Endodermal cell (in vitro differentiated cells): ENCODE results near the gene ZBP1. TPM values are rescaled to one million over a fixed set of nuclear protein-coding genes. Genes with fewer than 3 reads are reported as not detected.
A peak's percentile ranks its signal among the peaks of the same experiment; 100 is the strongest.

Source experiments
- DNase-seq: peaks from one replicate; pipeline ENCODE4 v3.0.0-alpha.2; 2017
- H3K27ac ChIP-seq: 2 replicates; pipeline ENCODE4 v1.5.1; 2013; ENCODE audit warnings: mild to moderate bottlenecking, low read depth, low read length, moderate library complexity
- H3K27me3 ChIP-seq: 2 replicates; pipeline ENCODE4 v1.6.1; 2013; ENCODE audit warnings: mild to moderate bottlenecking, low read length, moderate library complexity; ENCODE audit not compliant: insufficient read depth, control insufficient read depth, poor library complexity, severe bottlenecking
- H3K36me3 ChIP-seq: 2 replicates; pipeline ENCODE4 v1.7.0; 2013; ENCODE audit warnings: mild to moderate bottlenecking, low read length, moderate library complexity; ENCODE audit not compliant: control insufficient read depth, insufficient read depth
- H3K4me1 ChIP-seq: one replicate; pipeline ENCODE4 v1.7.0; 2013; ENCODE audit warnings: low read length; ENCODE audit not compliant: control insufficient read depth, insufficient read depth
- H3K4me3 ChIP-seq: 2 replicates; pipeline ENCODE4 v1.5.1; 2013; ENCODE audit warnings: mild to moderate bottlenecking, low read length, moderate library complexity
- H3K9ac ChIP-seq: 2 replicates; pipeline ENCODE4 v1.6.1; 2013; ENCODE audit warnings: mild to moderate bottlenecking, low read length, moderate library complexity; ENCODE audit not compliant: poor library complexity, severe bottlenecking; ENCODE audit errors: extremely low read depth
- H3K9me3 ChIP-seq: 2 replicates; pipeline ENCODE4 v1.6.1; 2013; ENCODE audit warnings: mild to moderate bottlenecking, low read length, moderate library complexity; ENCODE audit not compliant: control insufficient read depth
- H3K27ac Mint-ChIP-seq: 2 replicates; pipeline ENCODE4 v1.8.0; 2020; ENCODE audit warnings: mixed read lengths
- H3K27me3 Mint-ChIP-seq: 2 replicates; pipeline ENCODE4 v1.8.0; 2021; ENCODE audit warnings: mild to moderate bottlenecking, mixed read lengths; ENCODE audit not compliant: insufficient read depth
- H3K36me3 Mint-ChIP-seq: 2 replicates; pipeline ENCODE4 v1.8.0; 2020; ENCODE audit warnings: low read depth, mixed read lengths
- H3K4me1 Mint-ChIP-seq: 2 replicates; pipeline ENCODE4 v1.8.0; 2020; ENCODE audit warnings: mixed read lengths
- H3K4me3 Mint-ChIP-seq: 2 replicates; pipeline ENCODE4 v1.8.0; 2020; ENCODE audit warnings: mild to moderate bottlenecking, moderate library complexity, mixed read lengths
- H3K9me3 Mint-ChIP-seq: 2 replicates; pipeline ENCODE4 v1.8.0; 2020; ENCODE audit warnings: mild to moderate bottlenecking, mixed read lengths
- WGBS, 2 experiments: methylation state at CpG; one replicate each; pipeline versions ENCODE4 v1.1.5 to v1.1.7; 2013; ENCODE audit warnings: missing lambda C conversion rate in 2 of 2, mixed read lengths in 1 of 2; ENCODE audit not compliant: insufficient coverage in 1 of 2, insufficient read length in 1 of 2; 5-methylcytosine and 5-hydroxymethylcytosine counted together
- total RNA-seq, 2 donors: library from RNA; stranded (reverse); fragmentation: NEBNext Ultra II Directional in 1 of 2; extraction: Animal tissue kit (Norgen Biotek cat#: 25700) in 1 of 2; gene quantifications; 2 replicates in 1 of 2; 3 replicates in 1 of 2; pipeline ENCODE4 v1.2.1, GENCODE V29; 2021
- TF ChIP-seq, protein P1 (sequence below): fragments of 200-600 bp; sonication (generic); conservative IDR thresholded peaks from 2 replicates; pipeline ENCODE4 v1.5.0; 2021; ENCODE audit warnings: antibody characterized with exemption, mild to moderate bottlenecking

ZBP1 gene
- total RNA-seq, 2 donors from 2014 or later, result not detected

DNA sequence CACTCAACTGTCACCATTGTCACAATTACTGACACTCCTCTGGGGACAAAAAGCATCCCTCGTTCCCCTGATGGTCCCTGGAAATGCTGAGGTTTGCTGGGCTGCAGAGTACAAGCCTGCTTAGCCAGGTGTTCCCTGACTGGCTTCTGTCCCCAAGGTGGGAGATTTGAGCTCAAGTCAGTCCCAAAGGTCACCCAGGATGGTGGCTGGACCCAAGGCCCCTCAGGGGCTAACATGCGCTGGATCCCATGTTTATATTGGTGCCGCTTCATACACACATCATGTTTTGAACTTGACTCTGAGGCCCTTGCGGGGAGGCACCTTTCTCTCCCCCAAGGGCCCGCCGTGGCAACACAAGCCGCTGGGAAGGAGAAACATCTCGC lies 45.4 kb upstream of the ZBP1 start:
- Mint-ChIP-seq H3K27me3 (no peaks in the 10 kb centered on the region), H3K9me3 (no peaks in the 10 kb centered on the region), H3K27ac (no peak overlapping the region), H3K4me3 (no peak overlapping the region), H3K4me1 (peaks cover 25% of the 10 kb centered on the region), H3K36me3 (peaks cover 18% of the 10 kb centered on the region)
- peak overlapping the region; percentile 96 for H3K27ac ChIP-seq
- TF ChIP-seq, protein P1, sequence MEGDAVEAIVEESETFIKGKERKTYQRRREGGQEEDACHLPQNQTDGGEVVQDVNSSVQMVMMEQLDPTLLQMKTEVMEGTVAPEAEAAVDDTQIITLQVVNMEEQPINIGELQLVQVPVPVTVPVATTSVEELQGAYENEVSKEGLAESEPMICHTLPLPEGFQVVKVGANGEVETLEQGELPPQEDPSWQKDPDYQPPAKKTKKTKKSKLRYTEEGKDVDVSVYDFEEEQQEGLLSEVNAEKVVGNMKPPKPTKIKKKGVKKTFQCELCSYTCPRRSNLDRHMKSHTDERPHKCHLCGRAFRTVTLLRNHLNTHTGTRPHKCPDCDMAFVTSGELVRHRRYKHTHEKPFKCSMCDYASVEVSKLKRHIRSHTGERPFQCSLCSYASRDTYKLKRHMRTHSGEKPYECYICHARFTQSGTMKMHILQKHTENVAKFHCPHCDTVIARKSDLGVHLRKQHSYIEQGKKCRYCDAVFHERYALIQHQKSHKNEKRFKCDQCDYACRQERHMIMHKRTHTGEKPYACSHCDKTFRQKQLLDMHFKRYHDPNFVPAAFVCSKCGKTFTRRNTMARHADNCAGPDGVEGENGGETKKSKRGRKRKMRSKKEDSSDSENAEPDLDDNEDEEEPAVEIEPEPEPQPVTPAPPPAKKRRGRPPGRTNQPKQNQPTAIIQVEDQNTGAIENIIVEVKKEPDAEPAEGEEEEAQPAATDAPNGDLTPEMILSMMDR, result no peak
- no peaks in the 10 kb centered on the region for H3K9me3 ChIP-seq
- no peak overlapping the region for H3K9ac ChIP-seq
- no peaks in the 10 kb centered on the region for H3K27me3 ChIP-seq
- peaks cover 13% of the 10 kb centered on the region for H3K4me1 ChIP-seq
- H3K36me3 ChIP-seq, result peaks cover 36% of the 10 kb centered on the region
- no peak for DNase-seq
- H3K4me3 ChIP-seq, result no peak overlapping the region
- 90 to 96% methylated on average over 7 to 8 of the region's 8 CpGs for WGBS, 2 experiments

DNA sequence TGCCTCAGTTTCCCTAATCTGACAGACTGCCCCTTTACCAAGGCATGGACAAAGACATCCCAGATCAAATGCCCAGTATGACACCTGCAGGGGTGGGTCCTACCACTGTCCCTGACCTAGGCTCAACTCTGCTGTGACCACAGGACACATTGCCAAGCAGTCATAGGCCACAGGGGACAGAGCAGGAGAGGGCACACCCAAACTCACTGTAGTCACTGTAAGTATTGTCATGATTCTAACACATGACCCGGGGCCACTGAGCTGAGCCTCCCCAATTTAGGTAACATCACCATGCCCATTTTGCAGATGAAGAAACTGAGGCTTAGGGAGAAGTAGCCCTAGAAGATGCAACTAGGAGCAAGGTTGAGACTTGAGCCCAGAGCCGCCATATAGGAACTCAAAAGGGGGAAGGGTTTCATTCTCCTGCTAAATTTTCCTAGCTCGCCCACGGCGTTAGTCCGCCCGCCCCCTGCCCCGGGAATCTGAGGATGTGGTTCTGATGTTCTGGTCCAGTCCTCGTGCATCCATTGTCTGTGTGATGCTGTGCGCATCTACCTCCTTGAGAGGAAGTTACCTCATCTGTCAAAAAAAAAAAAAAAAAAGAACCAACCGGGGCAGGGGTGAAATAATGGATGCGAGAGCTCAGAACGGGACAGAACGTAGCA lies 44.8 kb upstream of the ZBP1 start:
- TF ChIP-seq, protein P1, result no peak
- no peaks in the 10 kb centered on the region for H3K9me3 ChIP-seq

DNA sequence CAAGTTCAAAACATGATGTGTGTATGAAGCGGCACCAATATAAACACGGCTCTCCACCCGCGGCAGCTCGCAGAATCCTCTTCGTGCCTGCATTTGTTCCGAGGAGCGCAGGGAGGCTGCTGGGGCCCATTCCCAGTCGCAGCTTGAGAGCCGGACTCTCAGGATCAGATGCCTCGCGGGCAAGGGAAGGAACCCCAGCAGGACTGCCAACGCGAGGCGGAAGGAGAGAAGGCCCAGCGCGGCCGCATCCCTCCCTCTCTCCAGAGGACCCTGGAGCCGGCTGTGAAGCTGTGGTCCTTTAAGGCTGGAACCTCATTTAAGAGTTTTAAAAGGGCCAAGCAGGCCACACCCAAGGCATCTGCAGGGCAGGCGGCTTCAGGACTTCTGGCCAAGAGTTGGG lies 44.2 kb upstream of the ZBP1 start:
- peaks cover 13% of the 10 kb centered on the region for H3K4me1 ChIP-seq
- peaks cover 47% of the 10 kb centered on the region for H3K36me3 ChIP-seq
- Mint-ChIP-seq H3K27ac (peak overlapping the region; percentile 26), H3K27me3 (no peaks in the 10 kb centered on the region), H3K36me3 (peaks cover 23% of the 10 kb centered on the region), H3K9me3 (no peaks in the 10 kb centered on the region), H3K4me1 (peaks cover 21% of the 10 kb centered on the region), H3K4me3 (no peak overlapping the region)
- H3K9me3 ChIP-seq, result no peaks in the 10 kb centered on the region
- 92 to 96% methylated on average over 18 to 20 of the region's 20 CpGs for WGBS, 2 experiments
- no peaks in the 10 kb centered on the region for H3K27me3 ChIP-seq
- H3K4me3 ChIP-seq, result no peak overlapping the region
- TF ChIP-seq, protein P1, result no peak
- H3K9ac ChIP-seq, result no peak overlapping the region
- no peak overlapping the region for H3K27ac ChIP-seq
- peak; percentile 42 for DNase-seq

More for the DNA sequence above, 44.8 kb upstream of the ZBP1 start:
- Histone ChIP-seq H3K36me3 (peaks cover 42% of the 10 kb centered on the region), H3K9ac (no peak overlapping the region), H3K4me3 (no peak overlapping the region), H3K4me1 (peaks cover 13% of the 10 kb centered on the region), H3K27me3 (no peaks in the 10 kb centered on the region), H3K27ac (no peak overlapping the region)
- Mint-ChIP-seq H3K36me3 (peaks cover 18% of the 10 kb centered on the region), H3K4me3 (no peak overlapping the region), H3K9me3 (no peaks in the 10 kb centered on the region), H3K27me3 (no peaks in the 10 kb centered on the region), H3K4me1 (peaks cover 21% of the 10 kb centered on the region), H3K27ac (no peak overlapping the region)
- 96 to 97% methylated on average over 9 to 14 of the region's 14 CpGs for WGBS, 2 experiments
- no peak for DNase-seq
